HEK293T (cell line): ENCODE results near the gene ROPN1L.

Experiments
- BHLHE40 ChIP-seq: fragments of 450-650 bp; IDR thresholded peaks from 2 replicates; pipeline ENCODE4 v1.6.1; 2016; ENCODE audit warnings: mild to moderate bottlenecking, moderate library complexity, borderline replicate concordance
- ELF4 ChIP-seq: fragments of 450-650 bp; IDR thresholded peaks from 2 replicates; pipeline ENCODE4 v1.6.1; 2017; ENCODE audit warnings: antibody characterized with exemption
- FOXA1 ChIP-seq: fragments of 450-650 bp; IDR thresholded peaks from 2 replicates; pipeline ENCODE4 v1.6.1; 2016; ENCODE audit warnings: mild to moderate bottlenecking
- FOXK2 ChIP-seq: fragments of 450-650 bp; IDR thresholded peaks from 2 replicates; pipeline ENCODE4 v1.6.1; 2016; ENCODE audit warnings: mild to moderate bottlenecking
- FOXM1 ChIP-seq: fragments of 450-650 bp; IDR thresholded peaks from 2 replicates; pipeline ENCODE4 v1.6.1; 2017; ENCODE audit warnings: mild to moderate bottlenecking, borderline replicate concordance
- HDGF ChIP-seq: fragments of 450-650 bp; IDR thresholded peaks from 2 replicates; pipeline ENCODE4 v1.6.1; 2017; ENCODE audit warnings: antibody characterized with exemption, borderline replicate concordance
- L3MBTL2 ChIP-seq: fragments of 450-650 bp; conservative IDR thresholded peaks from 2 replicates; pipeline ENCODE4 v1.6.1; 2016; ENCODE audit warnings: mild to moderate bottlenecking
- LEF1 ChIP-seq: fragments of 450-650 bp; IDR thresholded peaks from 2 replicates; pipeline ENCODE4 v1.6.1; 2017; ENCODE audit warnings: mild to moderate bottlenecking, borderline replicate concordance
- NFRKB ChIP-seq: fragments of 450-650 bp; IDR thresholded peaks from 2 replicates; pipeline ENCODE4 v1.6.1; 2016; ENCODE audit warnings: mild to moderate bottlenecking, moderate library complexity
- PKNOX1 ChIP-seq: fragments of 450-650 bp; IDR thresholded peaks from 2 replicates; pipeline ENCODE4 v1.6.1; 2016
- SP1 ChIP-seq: fragments of 450-650 bp; IDR thresholded peaks from 2 replicates; pipeline ENCODE4 v1.6.1; 2017
- SUZ12 ChIP-seq: fragments of 450-650 bp; IDR thresholded peaks from 2 replicates; pipeline ENCODE4 v1.6.1; 2016; ENCODE audit warnings: mild to moderate bottlenecking

GRCh38 chr5:10441992-10442435 is 335 bp downstream of the ROPN1L start:
- TF ChIP-seq BHLHE40 (no peak), SUZ12 (no peak), FOXK2 (no peak), L3MBTL2 (no peak), FOXM1 (no peak), HDGF (no peak), SP1 (no peak), ELF4 (no peak), NFRKB (no peak), FOXA1 (no peak), LEF1 (0 out of 2 replicates have a peak, but pooled peaks have one; percentile 6), PKNOX1 (no peak)
